A549 (cell line): ENCODE measurements around the gene FAM20C. TPM values are rescaled to one million over a fixed set of nuclear protein-coding genes. Genes with fewer than 3 reads are reported as not detected.
A peak's percentile ranks its signal among the peaks of the same experiment; 100 is the strongest.

ENCODE experiments used
- ATAC-seq, 2 experiments: fragments of 200-7000 bp in 1 of 2; fragments of >200 bp in 1 of 2; cut with Nextera tagmentation in 1 of 2; cut with Tn5 transposase in 1 of 2; 3 replicates each; pipeline versions ENCODE4 v1.8.0 to v1.9.1; 2018 to 2020; ENCODE audit warnings: mild to moderate bottlenecking in 1 of 2, moderate library complexity in 1 of 2
- CTCF ChIA-PET: fragments of 300-600 bp; sonication (Branson Sonifier 250); formaldehyde crosslinking; extraction: SDS; loops from one replicate; lab custom pipeline; 2021; ENCODE audit warnings: antibody characterized with exemption, inconsistent platforms; lab: Yijun Ruan, JAX
- POLR2A ChIA-PET: fragments of 350-600 bp; formaldehyde crosslinking; extraction: SDS; loops from one replicate; lab custom pipeline; 2021; ENCODE audit warnings: antibody characterized with exemption, inconsistent platforms; lab: Yijun Ruan, JAX
- DNase-seq, 2 experiments: peaks; one replicate each; pipeline versions ENCODE4 v3.0.0 to v3.0.0-alpha.2; 2011 to 2016; ENCODE audit warnings: low read depth in 1 of 2, low spot score in 1 of 2
- FAIRE-seq: peaks from 2 replicates; lab custom pipeline; 2011; peaks lifted over from hg19 to GRCh38; lab: Jason Lieb, UNC
- H3K27ac ChIP-seq, 2 experiments: fragments of >200 bp; sonication (Bioruptor Twin); formaldehyde crosslinking; 3 replicates each; pipeline ENCODE4 v1.5.1; 2016 to 2017
- H3K4me1 ChIP-seq: fragments of >200 bp; sonication (Bioruptor Twin); formaldehyde crosslinking; 3 replicates; pipeline ENCODE4 v1.6.1; 2016
- H3K4me2 ChIP-seq: fragments of >200 bp; sonication (Bioruptor Twin); formaldehyde crosslinking; 3 replicates; pipeline ENCODE4 v1.6.1; 2016
- H3K4me3 ChIP-seq: fragments of >200 bp; sonication (Bioruptor Twin); formaldehyde crosslinking; 3 replicates; pipeline ENCODE4 v1.5.1; 2016
- H3K9me3 ChIP-seq: fragments of >200 bp; sonication (Bioruptor Twin); formaldehyde crosslinking; 3 replicates; pipeline ENCODE4 v1.6.1; 2016
- ATOH8 ChIP-seq: fragments of 250-450 bp; sonication (Bioruptor Pico); IDR thresholded peaks from 2 replicates; pipeline ENCODE4 v1.5.0; 2020; ENCODE audit warnings: low read depth, mild to moderate bottlenecking, moderate library complexity
- BCL3 ChIP-seq: fragments of >200 bp; sonication (Bioruptor Twin); formaldehyde crosslinking; IDR thresholded peaks from 3 replicates; pipeline ENCODE4 v1.6.1; 2016
- CBX2 ChIP-seq: fragments of 200-600 bp; sonication (generic); IDR thresholded peaks from 2 replicates; pipeline ENCODE4 v1.6.1; 2016; ENCODE audit warnings: low read depth, mild to moderate bottlenecking, borderline replicate concordance
- CEBPB ChIP-seq, 2 experiments: fragments of >200 bp in 1 of 2; sonication (Bioruptor Twin) in 1 of 2; formaldehyde crosslinking in 1 of 2; IDR thresholded peaks; 2 replicates each; pipeline ENCODE4 v1.6.1; 2012 to 2016
- CHD2 ChIP-seq: fragments of 150-350 bp; IDR thresholded peaks from 2 replicates; pipeline ENCODE4 v1.6.1; 2014; ENCODE audit warnings: low read length; ENCODE audit not compliant: partially characterized antibody
- CHD4 ChIP-seq: fragments of 200-600 bp; sonication (generic); IDR thresholded peaks from 2 replicates; pipeline ENCODE4 v1.6.1; 2016; ENCODE audit warnings: antibody characterized with exemption, mild to moderate bottlenecking, borderline replicate concordance
- E2F6 ChIP-seq: IDR thresholded peaks from 2 replicates; pipeline ENCODE4 v1.6.1; 2012; ENCODE audit warnings: low read depth, borderline replicate concordance
- HES2 ChIP-seq: fragments of >200 bp; sonication (Bioruptor Twin); formaldehyde crosslinking; IDR thresholded peaks from 2 replicates; pipeline ENCODE4 v1.6.1; 2016
- HOXB5 ChIP-seq: fragments of 250-450 bp; sonication (Bioruptor Pico); IDR thresholded peaks from 2 replicates; pipeline ENCODE4 v1.5.0; 2020; ENCODE audit warnings: mild to moderate bottlenecking, moderate library complexity
- MAFK ChIP-seq: fragments of 450-650 bp; IDR thresholded peaks from 2 replicates; pipeline ENCODE4 v1.6.1; 2014; ENCODE audit not compliant: partially characterized antibody
- MAZ ChIP-seq: fragments of 150-350 bp; IDR thresholded peaks from 2 replicates; pipeline ENCODE4 v1.6.1; 2014; ENCODE audit warnings: antibody characterized with exemption, low read depth, low read length, borderline replicate concordance
- NFE2L2 ChIP-seq: fragments of 150-350 bp; conservative IDR thresholded peaks from 2 replicates; pipeline ENCODE4 v1.6.1; 2014; ENCODE audit warnings: low read length
- USF2 ChIP-seq: fragments of 450-650 bp; IDR thresholded peaks from 2 replicates; pipeline ENCODE4 v1.6.1; 2014; ENCODE audit warnings: antibody characterized with exemption
- WGBS: methylation state at CpG from one replicate; pipeline ENCODE4 v1.1.6; 2017; ENCODE audit errors: missing lambda C conversion rate; 5-methylcytosine and 5-hydroxymethylcytosine counted together
- polyA plus RNA-seq, 4 experiments: library from polyadenylated mRNA; depleted of rRNA in 3 of 4; stranded (reverse); fragments of >200 nt; fragmentation: RNase III in 1 of 4; extraction: RNeasy Plus Mini Kit Qiagen cat#74134 plus additional on column Dnase treatment in 1 of 4; gene quantifications; 2 replicates in 3 of 4; 3 replicates in 1 of 4; pipeline ENCODE4 v1.2.3, GENCODE V29; 2011 to 2017

FAM20C gene
- polyA plus RNA-seq, 2 of the 4 experiments (the other 2 are of a cell fraction), result 5.6 to 20.3 TPM

GRCh38 chr7:231030-231857 is 38.9 kb downstream of the FAM20C start:
- Histone ChIP-seq H3K4me2 (no peak overlapping the region), H3K27ac (no peak overlapping the region; a peak in 1 of 6 replicates), H3K4me1 (peaks cover 33% of the 10 kb centered on the region), H3K9me3 (no peaks in the 10 kb centered on the region), H3K4me3 (no peak overlapping the region)
- FAIRE-seq (no peak), DNase-seq (no peak), ATAC-seq (no peak)
- WGBS, result 92% methylated on average over 35 of the region's 38 CpGs
- TF ChIP-seq NFE2L2 (no peak), BCL3 (no peak), ATOH8 (CRISPR knock-in tag) (no peak)
- ChIA-PET CTCF (interaction anchor here (0.8 to 1.1 kb wide), 2 partner anchors 13 to 32 kb away, joined by 3 read pairs; no protein-coding TSS in a partner anchor), POLR2A (no interaction called here)

GRCh38 chr7:231858-232246 is 39.5 kb downstream of the FAM20C start:
- ATAC-seq, result no peak
- H3K4me2 ChIP-seq, result no peak overlapping the region
- DNase-seq, result no peak
- TF ChIP-seq CHD2, result no peak
- TF ChIP-seq MAZ, result no peak
- TF ChIP-seq HOXB5, result no peak
- TF ChIP-seq MAFK, result no peak
- no peak for TF ChIP-seq E2F6
- TF ChIP-seq HES2, result no peak
- TF ChIP-seq USF2, result no peak
- TF ChIP-seq CBX2, result no peak
- TF ChIP-seq, all 56 proteins: peak for 0
- ChIA-PET POLR2A (no interaction called here), CTCF (interaction anchor here (0.8 to 1.1 kb wide), 2 partner anchors 14 to 32 kb away, joined by 3 read pairs; no protein-coding TSS in a partner anchor)
- peaks cover 33% of the 10 kb centered on the region for H3K4me1 ChIP-seq
- FAIRE-seq, result no peak
- WGBS, result 88% methylated on average over 16 of the region's 21 CpGs
- no peak overlapping the region for H3K4me3 ChIP-seq
- H3K9me3 ChIP-seq, result no peaks in the 10 kb centered on the region
- H3K27ac ChIP-seq, result peak overlapping the region in 1 of 2 experiments; percentile 23; a peak in 2 of 6 replicates

GRCh38 chr7:232410-233248 is 40.3 kb downstream of the FAM20C start:
- POLR2A ChIA-PET, result no interaction called here
- CTCF ChIA-PET, result interaction anchor here (1.1 kb wide), 1 partner anchor 15 kb away, joined by 3 read pairs; no protein-coding TSS in a partner anchor
- ATAC-seq (no peak), FAIRE-seq (no peak), DNase-seq (no peak)
- Histone ChIP-seq H3K4me2 (no peak overlapping the region), H3K4me3 (no peak overlapping the region), H3K4me1 (peaks cover 33% of the 10 kb centered on the region), H3K9me3 (no peaks in the 10 kb centered on the region), H3K27ac (peak overlapping the region; percentile 91 to 92; a peak in 4 of 6 replicates)
- WGBS, result 93% methylated on average over 43 of the region's 43 CpGs
- TF ChIP-seq CEBPB (IDR thresholded peaks at IDR 0.05) (no peak), CHD4 (no peak), MAZ (no peak)
